Measurements from ENCODE around the gene KANSL1.

- TF ChIP-seq CTCF (conservative IDR thresholded peaks at IDR 0.05 in 1 of 2, IDR thresholded peaks at IDR 0.05 in 1 of 2; ENCODE audit: extremely low read depth in 1 of 2, insufficient read depth in 1 of 2, low read depth in 1 of 2, low read length in 2 of 2) (no peak), EZH2 (IDR thresholded peaks at IDR 0.05; ENCODE audit: borderline replicate concordance, low read length) (no peak)
Observed at GRCh38 chr17:46184696-46185095, 8.5 kb downstream of the KANSL1 start.
